PC-3 (cell line): ENCODE results near the gene FRMPD2. TPM values are rescaled to one million over a fixed set of nuclear protein-coding genes. Genes with fewer than 3 reads are reported as not detected.
"Not testable (repeated sequence)": the region's sequence is repeated elsewhere in the genome, so short reads cannot be mapped to it uniquely, and the experiment has no call there.

ENCODE experiments used
- ATAC-seq: fragments of 200-7000 bp; cut with Tn5 transposase; 2 replicates; pipeline ENCODE4 v1.9.1; 2020; ENCODE audit warnings: mild to moderate bottlenecking, moderate library complexity
- BruUV-seq: library from RNA; stranded (reverse); fragments of 400-500 nt; replicated peaks from 2 replicates; lab custom pipeline; 2021; lab: Mats Ljungman, UMichigan
- CTCF ChIA-PET: fragments of 300-600 bp; sonication (Branson Sonifier 250); formaldehyde crosslinking; loops from one replicate; lab custom pipeline; 2022; ENCODE audit warnings: antibody characterized with exemption; lab: Charles Lee
- POLR2A ChIA-PET: fragments of 300-600 bp; sonication (Branson Sonifier 250); formaldehyde crosslinking; loops from one replicate; lab custom pipeline; 2022; ENCODE audit warnings: antibody characterized with exemption; ENCODE audit not compliant: unreplicated experiment; lab: Charles Lee
- DNase-seq: peaks from one replicate; pipeline ENCODE4 v3.0.0-alpha.2; 2015
- H2AFZ ChIP-seq: fragments of 300-600 bp; sonication (generic); 2 replicates; pipeline ENCODE4 v1.6.0; 2016; ENCODE audit warnings: antibody characterized with exemption, low read length
- H3F3A ChIP-seq: fragments of 300-600 bp; sonication (generic); one replicate; pipeline ENCODE4 v1.6.0; 2017; ENCODE audit warnings: antibody characterized with exemption, low read length, control low read depth, mild to moderate bottlenecking; ENCODE audit not compliant: unreplicated experiment
- H3K27ac ChIP-seq: fragments of 300-600 bp; sonication (generic); 2 replicates; pipeline ENCODE4 v1.5.1; 2016; ENCODE audit warnings: mild to moderate bottlenecking, low read length
- H3K27me3 ChIP-seq: fragments of 300-600 bp; sonication (generic); 2 replicates; pipeline ENCODE4 v1.6.1; 2016; ENCODE audit warnings: low read length, mixed read lengths
- H3K36me3 ChIP-seq: fragments of 300-600 bp; sonication (generic); 2 replicates; pipeline ENCODE4 v1.6.1; 2016; ENCODE audit warnings: low read depth, mixed run types, low read length, mixed read lengths
- H3K4me1 ChIP-seq: fragments of 300-600 bp; sonication (generic); 2 replicates; pipeline ENCODE4 v1.5.1; 2016; ENCODE audit warnings: low read length; ENCODE audit not compliant: insufficient read depth
- H3K4me2 ChIP-seq: fragments of 300-600 bp; sonication (generic); 2 replicates; pipeline ENCODE4 v1.6.0; 2016; ENCODE audit warnings: low read length
- H3K4me3 ChIP-seq: fragments of 300-600 bp; sonication (generic); 2 replicates; pipeline ENCODE4 v1.5.1; 2016; ENCODE audit warnings: mild to moderate bottlenecking, low read length, mixed read lengths
- H3K79me2 ChIP-seq: fragments of 300-600 bp; sonication (generic); 2 replicates; pipeline ENCODE4 v1.6.1; 2017; ENCODE audit warnings: low read length, mixed read lengths
- H3K9ac ChIP-seq: fragments of 300-600 bp; sonication (generic); 2 replicates; pipeline ENCODE4 v1.6.0; 2016; ENCODE audit warnings: mild to moderate bottlenecking, low read length
- H3K9me2 ChIP-seq: fragments of 300-600 bp; sonication (generic); replicated peaks from 2 replicates; pipeline ENCODE4 v1.6.1; 2016; ENCODE audit warnings: mixed run types, low read length, mixed read lengths
- H3K9me3 ChIP-seq: fragments of 300-600 bp; sonication (generic); 2 replicates; pipeline ENCODE4 v1.6.1; 2016; ENCODE audit warnings: low read length, mixed read lengths
- H4K20me1 ChIP-seq: fragments of 300-600 bp; sonication (generic); 2 replicates; pipeline ENCODE4 v1.6.1; 2016; ENCODE audit warnings: low read length, mixed read lengths
- CTCF ChIP-seq: fragments of 300-600 bp; sonication (generic); conservative IDR thresholded peaks from 2 replicates; pipeline ENCODE4 v1.5.1; 2017; ENCODE audit warnings: antibody characterized with exemption, low read depth, mild to moderate bottlenecking, low read length
- EZH2 ChIP-seq: fragments of 300-600 bp; sonication (generic); IDR thresholded peaks from one replicate; pipeline ENCODE4 v1.6.1; 2017; ENCODE audit warnings: antibody characterized with exemption, mild to moderate bottlenecking, low read length; ENCODE audit not compliant: unreplicated experiment
- EZH2phosphoT487 ChIP-seq: fragments of 300-600 bp; sonication (generic); IDR thresholded peaks from 2 replicates; pipeline ENCODE4 v1.6.1; 2018; ENCODE audit warnings: mild to moderate bottlenecking, antibody characterized with exemption, low read length, borderline replicate concordance
- intact Hi-C: fragments of 100-400 bp; cut with micrococcal nuclease; formaldehyde crosslinking; loops from 2 replicates; pipeline ENCODE4 v1.9.0; 2023
- total RNA-seq: library from RNA; depleted of rRNA; stranded (reverse); fragments of >200 nt; gene quantifications from 2 replicates; pipeline ENCODE4 v1.2.3, GENCODE V29; 2014

FRMPD2 gene
- total RNA-seq, 1 experiment from 2014 or later: 0.11 TPM

GRCh38 chr10:48187713-48188485 is 86.6 kb downstream of the FRMPD2 start:
- H2AFZ ChIP-seq: no peak overlapping the region
- H3K36me3 ChIP-seq: no peaks in the 10 kb centered on the region
- H3K4me1 ChIP-seq: no peaks in the 10 kb centered on the region
- no peak overlapping the region for H3K4me2 ChIP-seq
- no peaks in the 10 kb centered on the region for H3K9me2 ChIP-seq
- DNase-seq (no peak), ATAC-seq (no peak)
- intact Hi-C loops: no loop called here
- POLR2A ChIA-PET: no interaction called here
- no peaks in the 10 kb centered on the region for H3K9me3 ChIP-seq
- no peak overlapping the region for H3K27ac ChIP-seq
- H3K27me3 ChIP-seq: peaks cover 21% of the 10 kb centered on the region; the same call in 1 of the 2 replicates
- no peaks in the 10 kb centered on the region for H3F3A ChIP-seq
- no TSS peak for BruUV-seq
- no peak overlapping the region for H3K4me3 ChIP-seq
- CTCF ChIA-PET: no interaction called here
- H4K20me1 ChIP-seq: no peaks in the 10 kb centered on the region
- no peak overlapping the region for H3K9ac ChIP-seq
- TF ChIP-seq EZH2: no peak
- TF ChIP-seq EZH2phosphoT487: no peak
- no peaks in the 10 kb centered on the region for H3K79me2 ChIP-seq

- H3K9me2 ChIP-seq: no peaks in the 10 kb centered on the region
- no peaks in the 10 kb centered on the region for H3F3A ChIP-seq
- no peak overlapping the region for H3K27ac ChIP-seq
- H3K27me3 ChIP-seq: peaks cover 26% of the 10 kb centered on the region; the same call in 1 of the 2 replicates
- DNase-seq (no peak), ATAC-seq (no peak)
- no TSS peak for BruUV-seq
- H3K9ac ChIP-seq: no peak overlapping the region
- no peak overlapping the region for H3K4me2 ChIP-seq
- H2AFZ ChIP-seq: no peak overlapping the region
- ChIA-PET CTCF (no interaction called here), POLR2A (no interaction called here)
- intact Hi-C loops: no loop called here
- TF ChIP-seq CTCF: no peak
- no peaks in the 10 kb centered on the region for H4K20me1 ChIP-seq
- no peaks in the 10 kb centered on the region for H3K79me2 ChIP-seq
- no peaks in the 10 kb centered on the region for H3K4me1 ChIP-seq
- no peaks in the 10 kb centered on the region for H3K36me3 ChIP-seq
- H3K4me3 ChIP-seq: no peak overlapping the region
- H3K9me3 ChIP-seq: no peaks in the 10 kb centered on the region
Measured at GRCh38 chr10:48187126-48187525, 87.4 kb downstream of the FRMPD2 start.

- peaks cover 28% of the 10 kb centered on the region; the same call in 1 of the 2 replicates for H3K27me3 ChIP-seq
- H3K4me1 ChIP-seq, intact Hi-C loops, H3K79me2 ChIP-seq, BruUV-seq, H3K4me2 ChIP-seq, H3K9me3 ChIP-seq, H3K9ac ChIP-seq, CTCF ChIA-PET, H4K20me1 ChIP-seq, H3K27ac ChIP-seq, H3F3A ChIP-seq, DNase-seq, H3K4me3 ChIP-seq, H3K9me2 ChIP-seq, POLR2A ChIA-PET, H2AFZ ChIP-seq, ATAC-seq, H3K36me3 ChIP-seq: not testable (repeated sequence)
Measured at GRCh38 chr10:48186264-48186804, 88.2 kb downstream of the FRMPD2 start.
